Osteocyte (in vitro differentiated cells): Measurements from ENCODE around the gene BCL2L1. TPM values are rescaled to one million over a fixed set of nuclear protein-coding genes. Genes with fewer than 3 reads are reported as not detected.
"Not testable (repeated sequence)": the region's sequence is repeated elsewhere in the genome, so short reads cannot be mapped to it uniquely, and the experiment has no call there.

Experiments used
- DNase-seq: peaks from one replicate; pipeline ENCODE4 v3.0.0; 2021; ENCODE audit warnings: mixed read lengths; ENCODE audit not compliant: unreplicated experiment; ENCODE audit errors: extremely low spot score
- H3K27ac Mint-ChIP-seq: one replicate; pipeline ENCODE4 v1.8.0; 2021; ENCODE audit warnings: mild to moderate bottlenecking, mixed read lengths; ENCODE audit not compliant: unreplicated experiment
- H3K27me3 Mint-ChIP-seq: one replicate; pipeline ENCODE4 v1.8.0; 2021; ENCODE audit warnings: mixed read lengths; ENCODE audit not compliant: unreplicated experiment
- H3K36me3 Mint-ChIP-seq: one replicate; pipeline ENCODE4 v1.8.0; 2021; ENCODE audit warnings: mixed read lengths; ENCODE audit not compliant: unreplicated experiment
- H3K4me1 Mint-ChIP-seq: one replicate; pipeline ENCODE4 v1.8.0; 2021; ENCODE audit warnings: mixed read lengths; ENCODE audit not compliant: unreplicated experiment
- H3K4me3 Mint-ChIP-seq: one replicate; pipeline ENCODE4 v1.8.0; 2021; ENCODE audit warnings: mild to moderate bottlenecking, moderate library complexity, mixed read lengths; ENCODE audit not compliant: unreplicated experiment
- H3K9me3 Mint-ChIP-seq: one replicate; pipeline ENCODE4 v1.8.0; 2021; ENCODE audit warnings: mixed read lengths; ENCODE audit not compliant: unreplicated experiment
- total RNA-seq: library from RNA; stranded (reverse); gene quantifications from 2 replicates; pipeline ENCODE4 v1.2.1, GENCODE V29; 2021
- TF ChIP-seq, protein P1 (sequence below): fragments of 200-600 bp; sonication (generic); IDR thresholded peaks from 2 replicates; pipeline ENCODE4 v1.5.0; 2021; ENCODE audit warnings: antibody characterized with exemption, mild to moderate bottlenecking, moderate library complexity

BCL2L1 gene
- total RNA-seq, 1 donor from 2014 or later: 67.0 TPM

DNA sequence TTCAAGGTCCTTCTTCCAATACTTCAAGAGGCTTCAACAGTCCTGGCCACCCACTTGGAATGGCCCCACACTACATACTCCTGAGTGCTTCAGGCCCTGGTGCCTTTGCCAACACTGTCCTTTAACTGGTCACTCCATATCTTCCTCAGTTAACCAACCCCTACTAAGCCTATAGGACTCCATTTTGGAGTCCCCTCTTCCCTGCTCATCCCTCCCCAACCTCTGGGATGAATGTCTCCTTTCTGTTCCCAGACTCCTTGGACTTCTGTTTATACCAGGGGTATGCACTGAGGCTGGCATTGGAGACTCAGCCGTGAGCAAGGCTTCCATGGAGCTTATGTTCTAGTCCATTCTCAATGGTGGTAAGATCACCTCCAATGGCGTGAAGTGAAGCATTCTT, 51.3 kb downstream of the BCL2L1 start:
- TF ChIP-seq, protein P1, sequence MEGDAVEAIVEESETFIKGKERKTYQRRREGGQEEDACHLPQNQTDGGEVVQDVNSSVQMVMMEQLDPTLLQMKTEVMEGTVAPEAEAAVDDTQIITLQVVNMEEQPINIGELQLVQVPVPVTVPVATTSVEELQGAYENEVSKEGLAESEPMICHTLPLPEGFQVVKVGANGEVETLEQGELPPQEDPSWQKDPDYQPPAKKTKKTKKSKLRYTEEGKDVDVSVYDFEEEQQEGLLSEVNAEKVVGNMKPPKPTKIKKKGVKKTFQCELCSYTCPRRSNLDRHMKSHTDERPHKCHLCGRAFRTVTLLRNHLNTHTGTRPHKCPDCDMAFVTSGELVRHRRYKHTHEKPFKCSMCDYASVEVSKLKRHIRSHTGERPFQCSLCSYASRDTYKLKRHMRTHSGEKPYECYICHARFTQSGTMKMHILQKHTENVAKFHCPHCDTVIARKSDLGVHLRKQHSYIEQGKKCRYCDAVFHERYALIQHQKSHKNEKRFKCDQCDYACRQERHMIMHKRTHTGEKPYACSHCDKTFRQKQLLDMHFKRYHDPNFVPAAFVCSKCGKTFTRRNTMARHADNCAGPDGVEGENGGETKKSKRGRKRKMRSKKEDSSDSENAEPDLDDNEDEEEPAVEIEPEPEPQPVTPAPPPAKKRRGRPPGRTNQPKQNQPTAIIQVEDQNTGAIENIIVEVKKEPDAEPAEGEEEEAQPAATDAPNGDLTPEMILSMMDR: no peak
- no peak for DNase-seq
- Mint-ChIP-seq H3K9me3 (no peaks in the 10 kb centered on the region), H3K27ac (peak overlapping the region; percentile 50), H3K27me3 (no peaks in the 10 kb centered on the region), H3K4me3 (no peak overlapping the region), H3K4me1 (peaks cover 48% of the 10 kb centered on the region), H3K36me3 (peaks cover 12% of the 10 kb centered on the region)

DNA sequence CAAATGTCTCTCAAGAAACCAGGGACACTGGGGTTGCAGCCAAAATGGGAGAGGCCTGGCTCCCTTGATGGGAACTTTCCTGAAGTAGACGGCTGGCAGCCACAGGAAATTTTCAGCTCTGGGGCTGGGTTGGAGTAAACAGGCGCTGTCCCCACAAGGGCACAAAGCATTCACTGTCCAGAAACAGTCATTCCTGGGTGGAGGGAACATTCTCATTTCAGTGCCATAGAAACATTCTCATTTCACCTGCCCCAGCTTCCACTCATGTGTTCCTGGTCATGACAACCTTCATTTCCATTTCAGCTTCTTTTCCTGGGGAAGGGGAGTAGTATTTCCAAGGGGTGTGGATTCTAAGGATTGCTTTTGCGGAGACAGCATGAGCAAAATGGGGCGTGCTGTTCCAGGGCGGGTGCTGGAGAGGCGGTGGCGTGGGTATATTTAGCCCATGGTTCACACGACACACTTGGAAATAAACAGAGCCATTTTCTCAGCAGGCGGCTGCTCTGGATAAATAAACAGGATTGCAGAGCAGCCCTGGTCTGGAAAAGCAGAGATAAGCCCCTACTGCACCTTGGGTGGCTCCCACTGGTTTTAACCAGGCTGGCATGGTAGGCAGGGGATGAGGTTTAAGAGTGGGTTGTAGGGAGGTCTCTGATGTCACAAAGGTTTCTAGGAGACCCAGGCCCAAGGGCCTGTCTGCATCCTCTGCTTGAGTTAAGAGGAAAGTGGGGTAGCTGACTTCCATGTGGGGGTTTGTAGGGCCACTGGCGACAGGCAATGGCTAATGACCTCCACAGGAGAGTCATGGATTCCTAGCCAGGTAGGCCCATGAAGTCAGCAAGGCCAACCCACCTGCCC, 52.1 kb downstream of the BCL2L1 start:
- no peaks in the 10 kb centered on the region for H3K9me3 Mint-ChIP-seq
- peaks cover 14% of the 10 kb centered on the region for H3K36me3 Mint-ChIP-seq
- DNase-seq: no peak
- TF ChIP-seq, protein P1: no peak
- no peak overlapping the region for H3K4me3 Mint-ChIP-seq
- no peaks in the 10 kb centered on the region for H3K27me3 Mint-ChIP-seq
- H3K27ac Mint-ChIP-seq: peak overlapping the region; percentile 68
- H3K4me1 Mint-ChIP-seq: peaks cover 44% of the 10 kb centered on the region

GRCh38 chr20:31669876-31670275, 52.8 kb downstream of the BCL2L1 start:
- Mint-ChIP-seq H3K4me3 (no peak overlapping the region), H3K4me1 (peaks cover 41% of the 10 kb centered on the region), H3K36me3 (peaks cover 21% of the 10 kb centered on the region), H3K9me3 (no peaks in the 10 kb centered on the region), H3K27ac (peak overlapping the region; percentile 68), H3K27me3 (no peaks in the 10 kb centered on the region)
- TF ChIP-seq, protein P1: no peak
- no peak for DNase-seq

GRCh38 chr20:31668944-31669343, 53.7 kb downstream of the BCL2L1 start:
- not testable (repeated sequence) for H3K27ac Mint-ChIP-seq, H3K27me3 Mint-ChIP-seq, H3K4me3 Mint-ChIP-seq, H3K9me3 Mint-ChIP-seq, DNase-seq
- H3K4me1 Mint-ChIP-seq: peaks cover 41% of the 10 kb centered on the region
- H3K36me3 Mint-ChIP-seq: peaks cover 24% of the 10 kb centered on the region

GRCh38 chr20:31667315-31668285, 55.1 kb downstream of the BCL2L1 start:
- no peak for DNase-seq
- Mint-ChIP-seq H3K4me3 (no peak overlapping the region), H3K9me3 (no peaks in the 10 kb centered on the region), H3K27ac (peak overlapping the region; percentile 61), H3K36me3 (peaks cover 27% of the 10 kb centered on the region), H3K27me3 (no peaks in the 10 kb centered on the region), H3K4me1 (peaks cover 49% of the 10 kb centered on the region)
- TF ChIP-seq, protein P1: no peak
